NCI-H2081 treated with DMSO at 0.1 percent for 48 hours (cell line): ENCODE measurements around the gene CSTF1.

ENCODE experiments used
- DNase-seq: peaks from one replicate; lab custom pipeline; 2025; lab: John Stamatoyannopoulos, UW

The CSTF1 gene

GRCh38 chr20:56429502-56429901 is 37.1 kb downstream of the CSTF1 start:
- DNase-seq = no peak

- DNase-seq = no peak
Observed at GRCh38 chr20:56429941-56430340, 37.5 kb downstream of the CSTF1 start.

GRCh38 chr20:56430461-56430860 is 38.0 kb downstream of the CSTF1 start:
- no peak for DNase-seq

- no peak for DNase-seq
Observed at GRCh38 chr20:56430957-56431356, 38.5 kb downstream of the CSTF1 start.

GRCh38 chr20:56431471-56431870 is 39.0 kb downstream of the CSTF1 start:
- no peak for DNase-seq

- no peak for DNase-seq
Observed at GRCh38 chr20:56433221-56433879, 40.9 kb downstream of the CSTF1 start.

GRCh38 chr20:56433880-56434255 is 41.4 kb downstream of the CSTF1 start:
- no peak for DNase-seq

GRCh38 chr20:56437196-56437960 is 44.9 kb downstream of the CSTF1 start:
- no peak for DNase-seq

GRCh38 chr20:56438284-56438683 is 45.8 kb downstream of the CSTF1 start:
- DNase-seq = no peak

- no peak for DNase-seq
Observed at GRCh38 chr20:56439771-56440291, 47.4 kb downstream of the CSTF1 start.

GRCh38 chr20:56440346-56441007 is 48.0 kb downstream of the CSTF1 start:
- DNase-seq = no peak

GRCh38 chr20:56442389-56443365 is 50.2 kb downstream of the CSTF1 start:
- no peak for DNase-seq

GRCh38 chr20:56443654-56444540 is 51.5 kb downstream of the CSTF1 start:
- no peak for DNase-seq

GRCh38 chr20:56445130-56445529 is 52.7 kb downstream of the CSTF1 start:
- no peak for DNase-seq

GRCh38 chr20:56445540-56445939 is 53.1 kb downstream of the CSTF1 start:
- no peak for DNase-seq

GRCh38 chr20:56447227-56447626 is 54.8 kb downstream of the CSTF1 start:
- no peak for DNase-seq

- no peak for DNase-seq
Observed at GRCh38 chr20:56449459-56449858, 57.0 kb downstream of the CSTF1 start.

- no peak for DNase-seq
Observed at GRCh38 chr20:56451056-56451765, 58.8 kb downstream of the CSTF1 start.

- DNase-seq = no peak
Observed at GRCh38 chr20:56453352-56453751, 60.9 kb downstream of the CSTF1 start.

GRCh38 chr20:56454754-56455153 is 62.3 kb downstream of the CSTF1 start:
- DNase-seq = no peak
